ENCODE results near the gene SLC3A2. TPM values are rescaled to one million over a fixed set of nuclear protein-coding genes. Genes with fewer than 3 reads are reported as not detected.

The SLC3A2 gene
- total and polyA plus RNA-seq, 2 of the 13 experiments (the other 11 are each of a cell fraction or from before 2014, with no cell fraction given): 213 to 226 TPM

GRCh38 chr11:62902932-62903331, 22.2 kb downstream of the SLC3A2 start (continued):
- TF ChIP-seq NFAT5 (CRISPR knock-in tag; IDR thresholded peaks at IDR 0.05): no peak
- TF ChIP-seq ELF4 (CRISPR knock-in tag; IDR thresholded peaks at IDR 0.05; ENCODE audit: borderline replicate concordance): no peak
- TF ChIP-seq ERF (CRISPR knock-in tag; IDR thresholded peaks at IDR 0.05): no peak
- no peak for TF ChIP-seq ZNF550 (CRISPR knock-in tag; IDR thresholded peaks at IDR 0.05; ENCODE audit: borderline replicate concordance)
- TF ChIP-seq XBP1 (CRISPR knock-in tag; IDR thresholded peaks at IDR 0.05): no peak
- TF ChIP-seq ZNF724P (CRISPR knock-in tag; IDR thresholded peaks at IDR 0.05; ENCODE audit: borderline replicate concordance): no peak
- TF ChIP-seq PTBP1 (IDR thresholded peaks at IDR 0.05; ENCODE audit: low read depth, low read length, poor library complexity, severe bottlenecking): no peak
- TF ChIP-seq TEAD3 (CRISPR knock-in tag; optimal IDR thresholded peaks at IDR 0.05; ENCODE audit: borderline replicate concordance): no peak
- no peak for TF ChIP-seq ZNF225 (CRISPR knock-in tag; IDR thresholded peaks at IDR 0.05)
- TF ChIP-seq ZNF879 (CRISPR knock-in tag; IDR thresholded peaks at IDR 0.05): no peak
